MM.1S (cell line): Measurements from ENCODE around the gene HTRA1.

Experiments used
- DNase-seq: peaks from one replicate; pipeline ENCODE4 v3.0.0-alpha.2; 2015
- H2AFZ ChIP-seq: fragments of 300-600 bp; sonication (generic); 2 replicates; pipeline ENCODE4 v1.6.0; 2016; ENCODE audit warnings: antibody characterized with exemption, low read length
- H3F3A ChIP-seq: fragments of 300-600 bp; sonication (generic); 2 replicates; pipeline ENCODE4 v1.6.1; 2016; ENCODE audit warnings: mild to moderate bottlenecking, antibody characterized with exemption, low read length, moderate library complexity, mixed read lengths; ENCODE audit not compliant: insufficient read depth
- H3K27ac ChIP-seq: fragments of 300-600 bp; sonication (generic); 2 replicates; pipeline ENCODE4 v1.5.1; 2016; ENCODE audit warnings: mild to moderate bottlenecking, low read length
- H3K27me3 ChIP-seq: fragments of 300-600 bp; sonication (generic); replicated peaks from 2 replicates; pipeline ENCODE4 v1.6.0; 2016; ENCODE audit warnings: low read length; ENCODE audit not compliant: insufficient read depth
- H3K36me3 ChIP-seq: fragments of 300-600 bp; sonication (generic); replicated peaks from 2 replicates; pipeline ENCODE4 v1.6.1; 2016; ENCODE audit warnings: mild to moderate bottlenecking, low read length, mixed read lengths; ENCODE audit not compliant: insufficient read depth
- H3K4me1 ChIP-seq: fragments of 300-600 bp; sonication (generic); 2 replicates; pipeline ENCODE4 v1.6.1; 2016; ENCODE audit warnings: low read length, mixed read lengths
- H3K4me2 ChIP-seq: fragments of 300-600 bp; sonication (generic); 2 replicates; pipeline ENCODE4 v1.6.0; 2016; ENCODE audit warnings: low read depth, low read length
- H3K4me3 ChIP-seq: fragments of 300-600 bp; sonication (generic); 2 replicates; pipeline ENCODE4 v1.5.1; 2016; ENCODE audit warnings: low read length, mixed read lengths
- H3K79me2 ChIP-seq: fragments of 300-600 bp; sonication (generic); 2 replicates; pipeline ENCODE4 v1.6.1; 2016; ENCODE audit warnings: mixed run types, low read length, mixed read lengths
- H3K9ac ChIP-seq: fragments of 300-600 bp; sonication (generic); 2 replicates; pipeline ENCODE4 v1.6.1; 2016; ENCODE audit warnings: low read length, mixed read lengths
- H3K9me2 ChIP-seq: fragments of 300-600 bp; sonication (generic); replicated peaks from 2 replicates; pipeline ENCODE4 v1.6.1; 2016; ENCODE audit warnings: mild to moderate bottlenecking, low read length, mixed read lengths; ENCODE audit not compliant: insufficient read depth
- H3K9me3 ChIP-seq: fragments of 300-600 bp; sonication (generic); replicated peaks from 2 replicates; pipeline ENCODE4 v1.6.1; 2016; ENCODE audit warnings: mild to moderate bottlenecking, low read length, mixed read lengths; ENCODE audit not compliant: insufficient read depth
- H4K20me1 ChIP-seq: fragments of 300-600 bp; sonication (generic); 2 replicates; pipeline ENCODE4 v1.6.1; 2016; ENCODE audit warnings: mild to moderate bottlenecking, low read length, moderate library complexity, mixed read lengths; ENCODE audit not compliant: insufficient read depth
- CTCF ChIP-seq: fragments of 300-600 bp; sonication (generic); IDR thresholded peaks from 2 replicates; pipeline ENCODE4 v1.5.1; 2016; ENCODE audit warnings: antibody characterized with exemption, low read length, mixed read lengths
- EZH2 ChIP-seq: fragments of 300-600 bp; sonication (generic); optimal IDR thresholded peaks from 2 replicates; pipeline ENCODE3; 2017; ENCODE audit warnings: low read depth, mild to moderate bottlenecking, antibody characterized with exemption, low read length, mixed read lengths
- EZH2phosphoT487 ChIP-seq: fragments of 300-600 bp; sonication (generic); IDR thresholded peaks from 2 replicates; pipeline ENCODE4 v1.6.1; 2018; ENCODE audit warnings: antibody characterized with exemption, low read length

Gene HTRA1

GRCh38 chr10:122544493-122544892 lies 83.1 kb downstream of the HTRA1 start:
- Histone ChIP-seq H3F3A (no peaks in the 10 kb centered on the region), H4K20me1 (no peaks in the 10 kb centered on the region), H2AFZ (no peak overlapping the region), H3K4me2 (no peak overlapping the region), H3K4me3 (no peak overlapping the region), H3K9ac (no peak overlapping the region), H3K36me3 (no peaks in the 10 kb centered on the region), H3K9me3 (no peaks in the 10 kb centered on the region), H3K9me2 (no peaks in the 10 kb centered on the region), H3K27me3 (no peaks in the 10 kb centered on the region), H3K4me1 (no peaks in the 10 kb centered on the region), H3K79me2 (no peaks in the 10 kb centered on the region), H3K27ac (no peak overlapping the region)
- TF ChIP-seq EZH2phosphoT487 (no peak), EZH2 (no peak), CTCF (no peak)
- no peak for DNase-seq

GRCh38 chr10:122546242-122546641 lies 84.9 kb downstream of the HTRA1 start:
- Histone ChIP-seq H3K4me1 (no peaks in the 10 kb centered on the region), H3K4me2 (no peak overlapping the region), H3K27ac (no peak overlapping the region), H2AFZ (no peak overlapping the region), H3K79me2 (no peaks in the 10 kb centered on the region), H4K20me1 (no peaks in the 10 kb centered on the region), H3K4me3 (no peak overlapping the region), H3K27me3 (no peaks in the 10 kb centered on the region), H3K9me2 (no peaks in the 10 kb centered on the region), H3F3A (no peaks in the 10 kb centered on the region), H3K36me3 (no peaks in the 10 kb centered on the region), H3K9ac (no peak overlapping the region), H3K9me3 (no peaks in the 10 kb centered on the region)
- TF ChIP-seq CTCF = no peak
- TF ChIP-seq EZH2 = no peak
- TF ChIP-seq EZH2phosphoT487 = no peak
- no peak for DNase-seq

GRCh38 chr10:122548407-122549085 lies 87.2 kb downstream of the HTRA1 start:
- DNase-seq = no peak
- no peaks in the 10 kb centered on the region for H3K4me1 ChIP-seq

GRCh38 chr10:122549636-122550035 lies 88.3 kb downstream of the HTRA1 start:
- Histone ChIP-seq H3K4me1 (no peaks in the 10 kb centered on the region), H3K9ac (no peak overlapping the region), H3K4me3 (no peak overlapping the region), H3K9me2 (no peaks in the 10 kb centered on the region), H3K9me3 (no peaks in the 10 kb centered on the region), H2AFZ (no peak overlapping the region), H3K4me2 (no peak overlapping the region), H3F3A (no peaks in the 10 kb centered on the region), H3K79me2 (no peaks in the 10 kb centered on the region), H3K27ac (no peak overlapping the region), H4K20me1 (no peaks in the 10 kb centered on the region), H3K27me3 (no peaks in the 10 kb centered on the region), H3K36me3 (no peaks in the 10 kb centered on the region)
- DNase-seq = no peak
- TF ChIP-seq EZH2phosphoT487 (no peak), CTCF (no peak), EZH2 (no peak)

More at GRCh38 chr10:122548407-122549085, 87.2 kb downstream of the HTRA1 start:
- Histone ChIP-seq H3K4me2 (no peak overlapping the region), H3K4me3 (no peak overlapping the region), H2AFZ (no peak overlapping the region), H3K9me3 (no peaks in the 10 kb centered on the region), H3K9me2 (no peaks in the 10 kb centered on the region), H3F3A (no peaks in the 10 kb centered on the region), H3K27me3 (no peaks in the 10 kb centered on the region), H3K9ac (no peak overlapping the region), H3K27ac (no peak overlapping the region), H3K79me2 (no peaks in the 10 kb centered on the region), H4K20me1 (no peaks in the 10 kb centered on the region), H3K36me3 (no peaks in the 10 kb centered on the region)
- no peak for TF ChIP-seq EZH2
- no peak for TF ChIP-seq EZH2phosphoT487
